H9 (cell line): ENCODE measurements around the gene SFXN5. TPM values are rescaled to one million over a fixed set of nuclear protein-coding genes. Genes with fewer than 3 reads are reported as not detected.

Source experiments
- DNase-seq: peaks from one replicate; pipeline ENCODE4 v3.0.0-alpha.2; 2017
- H2AFZ ChIP-seq: one replicate; pipeline ENCODE4 v1.6.1; 2013; ENCODE audit warnings: mild to moderate bottlenecking, low read length, control low read depth, moderate library complexity
- H2AK5ac ChIP-seq: 2 replicates; pipeline ENCODE4 v1.6.1; 2013; ENCODE audit warnings: low read length, control low read depth, mixed read lengths; ENCODE audit not compliant: insufficient read length
- H2BK120ac ChIP-seq: one replicate; pipeline ENCODE4 v1.6.1; 2013; ENCODE audit warnings: low read depth, mild to moderate bottlenecking, low read length, control low read depth, inconsistent platforms; ENCODE audit not compliant: poor library complexity, severe bottlenecking
- H2BK12ac ChIP-seq: 2 replicates; pipeline ENCODE4 v1.6.1; 2013; ENCODE audit warnings: low read length, control low read depth, mixed read lengths, low read depth; ENCODE audit not compliant: insufficient read length
- H2BK15ac ChIP-seq: 2 replicates; pipeline ENCODE4 v1.6.1; 2013; ENCODE audit warnings: low read depth, low read length, control low read depth
- H2BK20ac ChIP-seq: one replicate; pipeline ENCODE4 v1.6.1; 2013; ENCODE audit warnings: low read depth, mild to moderate bottlenecking, low read length, control low read depth, inconsistent platforms; ENCODE audit not compliant: poor library complexity, severe bottlenecking
- H2BK5ac ChIP-seq: 2 replicates; pipeline ENCODE4 v1.6.1; 2013; ENCODE audit warnings: low read length, control low read depth, mixed read lengths; ENCODE audit not compliant: insufficient read length
- H3K14ac ChIP-seq: 2 replicates; pipeline ENCODE4 v1.6.1; 2013; ENCODE audit warnings: low read length, control low read depth; ENCODE audit not compliant: insufficient read depth
- H3K18ac ChIP-seq: 2 replicates; pipeline ENCODE4 v1.6.1; 2013; ENCODE audit warnings: low read depth, mild to moderate bottlenecking, mixed read lengths, low read length, control low read depth; ENCODE audit not compliant: insufficient read length
- H3K23ac ChIP-seq: 2 replicates; pipeline ENCODE4 v1.6.1; 2013; ENCODE audit warnings: low read length, control low read depth, mixed read lengths, low read depth; ENCODE audit not compliant: insufficient read length
- H3K23me2 ChIP-seq: 2 replicates; pipeline ENCODE4 v1.6.1; 2013; ENCODE audit warnings: low read depth, mild to moderate bottlenecking, mixed read lengths, low read length, control low read depth; ENCODE audit not compliant: insufficient read length, poor library complexity, severe bottlenecking
- H3K27ac ChIP-seq: 2 replicates; pipeline ENCODE4 v1.5.1; 2013; ENCODE audit warnings: low read length, control low read depth, mixed read lengths, low read depth; ENCODE audit not compliant: insufficient read length
- H3K27me3 ChIP-seq: 2 replicates; pipeline ENCODE4 v1.6.1; 2013; ENCODE audit warnings: low read length, control low read depth, inconsistent platforms; ENCODE audit not compliant: insufficient read depth
- H3K4ac ChIP-seq: 2 replicates; pipeline ENCODE4 v1.6.1; 2013; ENCODE audit warnings: low read depth, mild to moderate bottlenecking, control low read depth, inconsistent platforms, low read length, moderate library complexity
- H3K4me1 ChIP-seq: 2 replicates; pipeline ENCODE4 v1.6.1; 2013; ENCODE audit warnings: low read length, control low read depth, inconsistent platforms; ENCODE audit not compliant: insufficient read depth
- H3K4me2 ChIP-seq: 2 replicates; pipeline ENCODE4 v1.6.1; 2013; ENCODE audit warnings: low read length, control low read depth, mixed read lengths; ENCODE audit not compliant: insufficient read length, insufficient read depth
- H3K56ac ChIP-seq: 2 replicates; pipeline ENCODE4 v1.6.1; 2013; ENCODE audit warnings: low read depth, mild to moderate bottlenecking, mixed read lengths, low read length, control low read depth; ENCODE audit not compliant: insufficient read length
- H3K79me1 ChIP-seq: 2 replicates; pipeline ENCODE4 v1.6.1; 2013; ENCODE audit warnings: low read depth, mild to moderate bottlenecking, moderate library complexity, low read length, control low read depth, inconsistent platforms; ENCODE audit not compliant: insufficient read depth, poor library complexity, severe bottlenecking
- H3K79me2 ChIP-seq: 2 replicates; pipeline ENCODE4 v1.6.1; 2013; ENCODE audit warnings: low read length, control low read depth, inconsistent platforms; ENCODE audit not compliant: insufficient read depth
- H3K9ac ChIP-seq: 2 replicates; pipeline ENCODE4 v1.6.1; 2013; ENCODE audit warnings: low read length, control low read depth, mixed read lengths; ENCODE audit not compliant: insufficient read length; ENCODE audit errors: extremely low read depth
- H3K9me3 ChIP-seq: one replicate; pipeline ENCODE4 v1.6.1; 2013; ENCODE audit warnings: low read depth, low read length, inconsistent platforms; ENCODE audit not compliant: control insufficient read depth
- H3T11ph ChIP-seq: one replicate; pipeline ENCODE4 v1.6.1; 2013; ENCODE audit warnings: mild to moderate bottlenecking, low read length, control low read depth, inconsistent platforms
- H4K20me1 ChIP-seq: one replicate; pipeline ENCODE4 v1.6.1; 2013; ENCODE audit not compliant: control insufficient read depth, insufficient read length, insufficient read depth
- H4K5ac ChIP-seq: 2 replicates; pipeline ENCODE4 v1.6.1; 2013; ENCODE audit warnings: low read depth, mild to moderate bottlenecking, mixed read lengths, low read length, control low read depth; ENCODE audit not compliant: insufficient read length
- H4K8ac ChIP-seq: replicated peaks from 2 replicates; pipeline ENCODE4 v1.6.1; 2013; ENCODE audit warnings: low read length, control low read depth, mixed read lengths, low read depth; ENCODE audit not compliant: insufficient read length
- H4K91ac ChIP-seq: 2 replicates; pipeline ENCODE4 v1.6.1; 2013; ENCODE audit warnings: low read depth, mild to moderate bottlenecking, moderate library complexity, mixed read lengths, low read length, control low read depth; ENCODE audit not compliant: insufficient read length
- H3K27ac Mint-ChIP-seq, 3 experiments: 2 replicates in 2 of 3; 3 replicates in 1 of 3; pipeline ENCODE4 v1.8.0; 2020 to 2021; ENCODE audit warnings: mixed read lengths in 3 of 3, mild to moderate bottlenecking in 1 of 3, moderate library complexity in 1 of 3
- H3K27me3 Mint-ChIP-seq: 2 replicates; pipeline ENCODE4 v1.8.0; 2021; ENCODE audit warnings: low read depth, mild to moderate bottlenecking, moderate library complexity, mixed read lengths
- H3K36me3 Mint-ChIP-seq, 3 experiments: 2 replicates in 2 of 3; 3 replicates in 1 of 3; pipeline ENCODE4 v1.8.0; 2020 to 2021; ENCODE audit warnings: low read depth in 3 of 3, mixed read lengths in 3 of 3; ENCODE audit not compliant: insufficient read depth in 1 of 3
- H3K4me1 Mint-ChIP-seq, 2 experiments: 2 replicates each; pipeline ENCODE4 v1.8.0; 2020; ENCODE audit warnings: mixed read lengths in 2 of 2
- H3K4me3 Mint-ChIP-seq, 2 experiments: 2 replicates in 1 of 2; 3 replicates in 1 of 2; pipeline ENCODE4 v1.8.0; 2020 to 2021; ENCODE audit warnings: mild to moderate bottlenecking in 2 of 2, mixed read lengths in 2 of 2, moderate library complexity in 1 of 2
- H3K9me3 Mint-ChIP-seq, 2 experiments: 2 replicates in 1 of 2; 3 replicates in 1 of 2; pipeline ENCODE4 v1.8.0; 2020; ENCODE audit warnings: mild to moderate bottlenecking in 2 of 2, mixed read lengths in 2 of 2, moderate library complexity in 1 of 2
- WGBS: extraction: QIAGEN DNeasy Blood & Tissue Kit; methylation state at CpG from one replicate; pipeline ENCODE4 v1.1.7; 2013; ENCODE audit warnings: missing lambda C conversion rate, low lambda C conversion rate, mixed read lengths; ENCODE audit not compliant: insufficient read length; ENCODE audit errors: extremely low coverage; 5-methylcytosine and 5-hydroxymethylcytosine counted together
- total RNA-seq: library from RNA; stranded (reverse); gene quantifications from 2 replicates; pipeline ENCODE4 v1.2.1, GENCODE V29; 2021
- TF ChIP-seq, protein P1 (sequence below): fragments of 200-600 bp; sonication (generic); conservative IDR thresholded peaks from 3 replicates; pipeline ENCODE4 v1.8.0; 2021; ENCODE audit warnings: antibody characterized with exemption, mild to moderate bottlenecking

Gene SFXN5
- total RNA-seq, 1 experiment from 2014 or later, result 30.9 TPM

- Mint-ChIP-seq H3K36me3 (no peaks in the 10 kb centered on the region; a peak in 2 of 7 replicates), H3K4me3 (no peak overlapping the region), H3K27ac (peak overlapping the region in 2 of 3 experiments; percentile 61 to 77; a peak in 2 of 7 replicates), H3K4me1 (peaks cover 8% of the 10 kb centered on the region in 2 experiments), H3K27me3 (no peaks in the 10 kb centered on the region), H3K9me3 (no peaks in the 10 kb centered on the region)
- Histone ChIP-seq H2BK5ac (no peak overlapping the region), H3K14ac (no peak overlapping the region), H4K8ac (no peak overlapping the region), H3K79me2 (no peaks in the 10 kb centered on the region), H3K27me3 (no peaks in the 10 kb centered on the region), H2AFZ (no peak overlapping the region), H2BK15ac (no peak overlapping the region), H3K9ac (no peak overlapping the region), H2BK120ac (no peak overlapping the region), H2BK20ac (no peak overlapping the region), H3K18ac (no peak overlapping the region), H3K9me3 (no peaks in the 10 kb centered on the region), H4K91ac (no peak overlapping the region), H3K4me2 (no peak overlapping the region), H2AK5ac (no peak overlapping the region), H3K23me2 (no peaks in the 10 kb centered on the region), H3K79me1 (no peaks in the 10 kb centered on the region), H4K5ac (no peak overlapping the region), H2BK12ac (no peak overlapping the region), H3K27ac (no peak overlapping the region), H3K23ac (no peak overlapping the region), H3T11ph (no peak overlapping the region), H3K4me1 (no peaks in the 10 kb centered on the region), H3K56ac (no peak overlapping the region), H3K4ac (no peak overlapping the region), H4K20me1 (no peaks in the 10 kb centered on the region)
- WGBS, result no CpG with 5 or more reads among the region's 7 CpGs
- TF ChIP-seq, protein P1, sequence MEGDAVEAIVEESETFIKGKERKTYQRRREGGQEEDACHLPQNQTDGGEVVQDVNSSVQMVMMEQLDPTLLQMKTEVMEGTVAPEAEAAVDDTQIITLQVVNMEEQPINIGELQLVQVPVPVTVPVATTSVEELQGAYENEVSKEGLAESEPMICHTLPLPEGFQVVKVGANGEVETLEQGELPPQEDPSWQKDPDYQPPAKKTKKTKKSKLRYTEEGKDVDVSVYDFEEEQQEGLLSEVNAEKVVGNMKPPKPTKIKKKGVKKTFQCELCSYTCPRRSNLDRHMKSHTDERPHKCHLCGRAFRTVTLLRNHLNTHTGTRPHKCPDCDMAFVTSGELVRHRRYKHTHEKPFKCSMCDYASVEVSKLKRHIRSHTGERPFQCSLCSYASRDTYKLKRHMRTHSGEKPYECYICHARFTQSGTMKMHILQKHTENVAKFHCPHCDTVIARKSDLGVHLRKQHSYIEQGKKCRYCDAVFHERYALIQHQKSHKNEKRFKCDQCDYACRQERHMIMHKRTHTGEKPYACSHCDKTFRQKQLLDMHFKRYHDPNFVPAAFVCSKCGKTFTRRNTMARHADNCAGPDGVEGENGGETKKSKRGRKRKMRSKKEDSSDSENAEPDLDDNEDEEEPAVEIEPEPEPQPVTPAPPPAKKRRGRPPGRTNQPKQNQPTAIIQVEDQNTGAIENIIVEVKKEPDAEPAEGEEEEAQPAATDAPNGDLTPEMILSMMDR, result no peak
- DNase-seq, result no peak
Measured at GRCh38 chr2:73091164-73091563, 19.7 kb upstream of the SFXN5 start.
